Stimulated activated CD4-positive, alpha-beta T cell treated with anti-CD3 and anti-CD28 coated beads, Interleukin-4, amount 100 ng/mL, for 48 hours (primary cell): ENCODE results near the gene CUX1.

Experiments used
- DNase-seq, 2 donors: peaks; one replicate each; pipeline ENCODE4 v3.0.0-alpha.2; 2020; ENCODE audit warnings: low read depth in 2 of 2

Gene CUX1

GRCh38 chr7:102073931-102074880, 256.8 kb downstream of the CUX1 start:
- no peak for DNase-seq

- no peak for DNase-seq
Observed at GRCh38 chr7:102075126-102075525, 257.7 kb downstream of the CUX1 start.

GRCh38 chr7:102075553-102076135, 258.2 kb downstream of the CUX1 start:
- no peak for DNase-seq

GRCh38 chr7:102077081-102077480, 259.7 kb downstream of the CUX1 start:
- DNase-seq: no peak

GRCh38 chr7:102079140-102080018, 262.0 kb downstream of the CUX1 start:
- DNase-seq: no peak

GRCh38 chr7:102080019-102080433, 262.6 kb downstream of the CUX1 start:
- no peak for DNase-seq

- no peak for DNase-seq
Observed at GRCh38 chr7:102080434-102081243, 263.2 kb downstream of the CUX1 start.

GRCh38 chr7:102081244-102081627, 263.8 kb downstream of the CUX1 start:
- no peak for DNase-seq

- DNase-seq: no peak
Observed at GRCh38 chr7:102082693-102083368, 265.4 kb downstream of the CUX1 start.

GRCh38 chr7:102085218-102085772, 267.9 kb downstream of the CUX1 start:
- DNase-seq: no peak

GRCh38 chr7:102089175-102090098, 272.0 kb downstream of the CUX1 start:
- DNase-seq: no peak

- no peak for DNase-seq
Observed at GRCh38 chr7:102093599-102094315, 276.3 kb downstream of the CUX1 start.

- no peak for DNase-seq
Observed at GRCh38 chr7:102094316-102094650, 276.9 kb downstream of the CUX1 start.

- DNase-seq: no peak
Observed at GRCh38 chr7:102095321-102096011, 278.0 kb downstream of the CUX1 start.

- DNase-seq: no peak
Observed at GRCh38 chr7:102096012-102096332, 278.5 kb downstream of the CUX1 start.

- DNase-seq: no peak
Observed at GRCh38 chr7:102096706-102097427, 279.4 kb downstream of the CUX1 start.

- no peak for DNase-seq
Observed at GRCh38 chr7:102097601-102098161, 280.3 kb downstream of the CUX1 start.
